Endothelial cell of umbilical vein (primary cell): ENCODE results near the gene TRERF1. TPM values are rescaled to one million over a fixed set of nuclear protein-coding genes. Genes with fewer than 3 reads are reported as not detected.

Experiments
- BruUV-seq: library from RNA; stranded (reverse); fragments of 400-500 nt; replicated peaks from 2 replicates; lab custom pipeline; 2021; lab: Mats Ljungman, UMichigan
- CTCF ChIA-PET: fragments of 300-600, 350-600 bp; sonication (Branson Sonifier 250); formaldehyde crosslinking; loops from one replicate; lab custom pipeline; 2021; ENCODE audit warnings: antibody characterized with exemption, inconsistent platforms; lab: Charles Lee
- POLR2A ChIA-PET: fragments of 300-600, 350-600 bp; sonication (Branson Sonifier 250); formaldehyde crosslinking; loops from one replicate; lab custom pipeline; 2021; ENCODE audit warnings: antibody characterized with exemption, inconsistent platforms; lab: Charles Lee
- DNase-seq: peaks from one replicate; pipeline ENCODE4 v3.0.0-alpha.2; 2011; ENCODE audit warnings: low read depth, low spot score
- FAIRE-seq: peaks from 2 replicates; lab custom pipeline; 2011; peaks lifted over from hg19 to GRCh38; lab: Jason Lieb, UNC
- H2AFZ ChIP-seq: 2 replicates; pipeline ENCODE4 v1.6.0; 2012; ENCODE audit warnings: low read depth, low read length, control low read depth, inconsistent platforms
- H3K27ac ChIP-seq: 2 replicates; pipeline ENCODE4 v1.5.1; 2011; ENCODE audit warnings: low read depth, mild to moderate bottlenecking, control low read depth, low read length, moderate library complexity; ENCODE audit not compliant: insufficient read depth
- H3K27me3 ChIP-seq, 2 experiments: 2 replicates each; pipeline versions ENCODE4 v1.6.0 to v1.6.1; 2011; ENCODE audit warnings: low read length in 2 of 2, mixed read lengths in 1 of 2; ENCODE audit not compliant: control insufficient read depth in 2 of 2, insufficient read depth in 2 of 2
- H3K36me3 ChIP-seq, 2 experiments: 2 replicates in 1 of 2; 3 replicates in 1 of 2; pipeline ENCODE4 v1.5.1; 2011; ENCODE audit warnings: low read length in 2 of 2, mild to moderate bottlenecking in 1 of 2, moderate library complexity in 1 of 2; ENCODE audit not compliant: control insufficient read depth in 2 of 2, insufficient read depth in 2 of 2; ENCODE audit errors: extremely low read depth in 1 of 2
- H3K4me1 ChIP-seq: 3 replicates; pipeline ENCODE4 v1.5.1; 2011; ENCODE audit warnings: mild to moderate bottlenecking, low read length; ENCODE audit not compliant: control insufficient read depth, insufficient read depth; ENCODE audit errors: extremely low read depth
- H3K4me2 ChIP-seq: 2 replicates; pipeline ENCODE4 v1.6.1; 2011; ENCODE audit warnings: low read length, control low read depth, mixed read lengths; ENCODE audit not compliant: insufficient read depth
- H3K4me3 ChIP-seq, 3 experiments: fragments of 200-600 bp in 1 of 3; sonication (generic), shearing (Covaris generic) in 1 of 3; replicated peaks in 1 of 3; 2 replicates each; pipeline ENCODE4 v1.5.1; 2011 to 2016; ENCODE audit warnings: control low read depth in 3 of 3, low read length in 3 of 3, mild to moderate bottlenecking in 2 of 3, inconsistent platforms in 1 of 3, low read depth in 1 of 3, moderate library complexity in 1 of 3; ENCODE audit not compliant: insufficient read depth in 1 of 3
- H3K79me2 ChIP-seq: 2 replicates; pipeline ENCODE4 v1.6.0; 2012; ENCODE audit warnings: low read length, inconsistent platforms; ENCODE audit not compliant: control insufficient read depth, insufficient read depth
- H3K9ac ChIP-seq: replicated peaks from 2 replicates; pipeline ENCODE3; 2011; ENCODE audit warnings: low read length, control low read depth; ENCODE audit not compliant: insufficient read depth; ENCODE audit errors: extremely low read depth
- H3K9me1 ChIP-seq: replicated peaks from 3 replicates; pipeline ENCODE4 v1.6.0; 2011; ENCODE audit warnings: mild to moderate bottlenecking, low read length; ENCODE audit not compliant: control insufficient read depth, insufficient read depth; ENCODE audit errors: extremely low read depth
- H3K9me3 ChIP-seq: replicated peaks from 2 replicates; pipeline ENCODE4 v1.5.1; 2012; ENCODE audit warnings: low read length, inconsistent platforms; ENCODE audit not compliant: control insufficient read depth, insufficient read depth
- H4K20me1 ChIP-seq: replicated peaks from 2 replicates; pipeline ENCODE3; 2011; ENCODE audit warnings: mild to moderate bottlenecking, low read length; ENCODE audit not compliant: control insufficient read depth, insufficient read depth; ENCODE audit errors: extremely low read depth
- CTCF ChIP-seq, 2 donors: IDR thresholded peaks; 1 replicate in 1 of 2; 2 replicates in 1 of 2; pipeline ENCODE4 v1.5.1; 2011; ENCODE audit warnings: low read length in 2 of 2, mild to moderate bottlenecking in 2 of 2, moderate library complexity in 2 of 2, control low read depth in 1 of 2, inconsistent platforms in 1 of 2, low read depth in 1 of 2; ENCODE audit not compliant: insufficient read depth in 1 of 2; ENCODE audit errors: extremely low read depth in 1 of 2
- EZH2 ChIP-seq: IDR thresholded peaks from 2 replicates; pipeline ENCODE4 v1.6.1; 2012; ENCODE audit warnings: borderline replicate concordance, low read depth, mild to moderate bottlenecking, moderate library complexity, low read length, inconsistent platforms; ENCODE audit not compliant: severe bottlenecking
- FOS ChIP-seq: IDR thresholded peaks from 2 replicates; pipeline ENCODE4 v1.6.1; 2011; ENCODE audit warnings: mild to moderate bottlenecking, low read length, moderate library complexity, borderline replicate concordance; ENCODE audit not compliant: insufficient read depth
- GATA2 ChIP-seq: IDR thresholded peaks from 2 replicates; pipeline ENCODE4 v1.7.0; 2011; ENCODE audit warnings: low read depth, mild to moderate bottlenecking, moderate library complexity, mixed read lengths, low read length; ENCODE audit not compliant: insufficient read length, insufficient read depth
- JUN ChIP-seq: IDR thresholded peaks from 2 replicates; pipeline ENCODE4 v1.6.1; 2011; ENCODE audit warnings: borderline replicate concordance, low read depth; ENCODE audit not compliant: insufficient read length, insufficient read depth
- MAX ChIP-seq: IDR thresholded peaks from 2 replicates; pipeline ENCODE4 v1.6.1; 2011; ENCODE audit not compliant: insufficient read depth, insufficient read length
- POLR2A ChIP-seq: IDR thresholded peaks from 2 replicates; pipeline ENCODE4 v1.6.1; 2012; ENCODE audit warnings: low read depth, mild to moderate bottlenecking, control low read depth, low read length
- POLR2AphosphoS5 ChIP-seq: IDR thresholded peaks from 2 replicates; pipeline ENCODE4 v1.6.1; 2012; ENCODE audit warnings: low read depth, mild to moderate bottlenecking, control low read depth, low read length, moderate library complexity; ENCODE audit not compliant: insufficient read depth
- dilution Hi-C: fragments of 300-500 bp; cut with MboI; formaldehyde crosslinking; loops from one replicate; pipeline ENCODE4 v1.15.0; 2019; ENCODE audit warnings: low sequenced_read_pairs; ENCODE audit not compliant: extremely low pct_ligation_motif_present
- intact Hi-C: fragments of 100-400 bp; cut with micrococcal nuclease; formaldehyde crosslinking; loops from one replicate; pipeline ENCODE4 v1.10.0; 2022
- polyA plus RNA-seq, 4 experiments: library from polyadenylated mRNA; depleted of rRNA in 3 of 4; stranded (reverse) in 3 of 4; unstranded in 1 of 4; fragments of >200 nt; gene quantifications; 2 replicates each; pipeline versions ENCODE4 v1.2.1 to v1.2.3, GENCODE V29; 2011 to 2012; ENCODE audit warnings: missing spikeins in 1 of 4
- total RNA-seq: library from RNA; stranded (reverse); gene quantifications from 2 replicates; pipeline ENCODE4 v1.2.3, GENCODE V29; 2021

TRERF1 gene
- total and polyA plus RNA-seq, 2 donors (not counting 3 experiments of a cell fraction or from before 2014, with no cell fraction given) = 0.73 to 5.5 TPM

- dilution Hi-C loops (no loop called here), intact Hi-C loops (loop anchor here (5.0 kb wide), 2 partner anchors 192 to 272 kb away; partner anchors contain the start of gene TRERF1)
- POLR2A ChIA-PET = no interaction called here
Observed at GRCh38 chr6:42259841-42260395, 191.8 kb downstream of the TRERF1 start.

More at GRCh38 chr6:42259841-42260395, 191.8 kb downstream of the TRERF1 start:
- no peak for DNase-seq
- no TSS peak for BruUV-seq
- H3K27me3 ChIP-seq = peaks cover 0 to 3% of the 10 kb centered on the region in 2 experiments
- no peaks in the 10 kb centered on the region for H3K9me3 ChIP-seq
- CTCF ChIA-PET = interaction anchor here (0.6 to 9.2 kb wide), 18 partner anchors 17 to 466 kb away, joined by 3 to 174 read pairs (median 4); partner anchors contain the start of gene UBR2
- no peak overlapping the region for H3K4me2 ChIP-seq
- no peak for FAIRE-seq
- H3K9me1 ChIP-seq = no peaks in the 10 kb centered on the region
- H3K36me3 ChIP-seq = no peaks in the 10 kb centered on the region
- peaks cover 12% of the 10 kb centered on the region for H3K4me1 ChIP-seq
- no peak overlapping the region for H3K4me3 ChIP-seq
- no peak overlapping the region for H3K9ac ChIP-seq
- no peak overlapping the region for H3K27ac ChIP-seq
- H4K20me1 ChIP-seq = no peaks in the 10 kb centered on the region
- H2AFZ ChIP-seq = no peak overlapping the region
- H3K79me2 ChIP-seq = no peaks in the 10 kb centered on the region
- TF ChIP-seq POLR2A = no peak
- no peak for TF ChIP-seq POLR2AphosphoS5
- TF ChIP-seq MAX = no peak
- TF ChIP-seq EZH2 = no peak
- no peak for TF ChIP-seq CTCF (IDR thresholded peaks at IDR 0.05; ENCODE audit: extremely low read depth in 1 of 2, insufficient read depth in 1 of 2, low read depth in 1 of 2, low read length in 2 of 2)
- no peak for TF ChIP-seq JUN
- no peak for TF ChIP-seq GATA2
- TF ChIP-seq FOS = no peak
